H4 (cell line): ENCODE measurements around the gene RPN2. TPM values are rescaled to one million over a fixed set of nuclear protein-coding genes. Genes with fewer than 3 reads are reported as not detected.

Experiments
- DNase-seq: peaks from one replicate; pipeline ENCODE4 v3.0.0-alpha.2; 2015; ENCODE audit warnings: low spot score
- total RNA-seq: library from RNA; depleted of rRNA; stranded (reverse); fragments of >200 nt; shearing (Covaris generic); gene quantifications from 2 replicates; pipeline ENCODE4 v1.2.3, GENCODE V29; 2014

The RPN2 gene
- total RNA-seq, 1 experiment from 2014 or later: 405 TPM

DNA sequence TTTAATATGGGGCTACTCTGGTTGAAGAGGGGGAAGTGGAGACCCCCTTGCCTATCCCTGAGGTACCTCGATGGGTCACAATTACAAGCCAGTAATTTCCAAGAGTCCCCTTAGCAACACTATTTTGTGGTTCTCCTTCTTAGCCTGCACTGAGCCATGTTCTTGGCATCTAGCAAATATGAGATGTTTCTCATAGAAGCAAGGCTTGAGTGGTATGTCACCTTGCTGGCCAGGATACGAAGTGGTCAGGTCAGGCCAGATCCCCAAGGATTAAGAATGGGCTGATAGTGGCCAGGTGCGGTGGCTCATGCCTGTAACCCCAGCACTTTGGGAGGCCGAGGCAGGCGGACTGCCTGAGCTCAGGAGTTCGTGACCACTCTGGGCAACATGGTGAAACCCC, 84.6 kb downstream of the RPN2 start:
- no peak for DNase-seq

DNA sequence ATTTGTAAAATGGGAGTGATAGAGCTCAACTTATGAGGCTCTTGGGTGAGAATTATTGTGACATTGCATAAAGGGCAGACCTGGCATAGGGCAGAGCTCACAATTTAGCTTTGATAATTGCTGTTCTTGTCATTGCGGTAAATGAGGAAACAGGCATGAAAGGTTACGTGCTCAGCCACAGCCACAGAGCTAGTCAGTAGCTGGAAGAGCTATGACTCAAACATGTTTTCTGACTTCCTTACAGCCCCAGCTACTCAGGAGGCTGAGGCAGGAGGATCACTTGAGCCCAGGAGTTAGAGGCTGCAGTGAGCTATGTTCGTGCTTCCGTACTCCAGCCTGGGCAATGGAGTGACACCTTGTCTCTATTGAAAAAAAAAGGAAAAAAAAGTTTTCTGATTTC, 86.0 kb downstream of the RPN2 start:
- DNase-seq: no peak

DNA sequence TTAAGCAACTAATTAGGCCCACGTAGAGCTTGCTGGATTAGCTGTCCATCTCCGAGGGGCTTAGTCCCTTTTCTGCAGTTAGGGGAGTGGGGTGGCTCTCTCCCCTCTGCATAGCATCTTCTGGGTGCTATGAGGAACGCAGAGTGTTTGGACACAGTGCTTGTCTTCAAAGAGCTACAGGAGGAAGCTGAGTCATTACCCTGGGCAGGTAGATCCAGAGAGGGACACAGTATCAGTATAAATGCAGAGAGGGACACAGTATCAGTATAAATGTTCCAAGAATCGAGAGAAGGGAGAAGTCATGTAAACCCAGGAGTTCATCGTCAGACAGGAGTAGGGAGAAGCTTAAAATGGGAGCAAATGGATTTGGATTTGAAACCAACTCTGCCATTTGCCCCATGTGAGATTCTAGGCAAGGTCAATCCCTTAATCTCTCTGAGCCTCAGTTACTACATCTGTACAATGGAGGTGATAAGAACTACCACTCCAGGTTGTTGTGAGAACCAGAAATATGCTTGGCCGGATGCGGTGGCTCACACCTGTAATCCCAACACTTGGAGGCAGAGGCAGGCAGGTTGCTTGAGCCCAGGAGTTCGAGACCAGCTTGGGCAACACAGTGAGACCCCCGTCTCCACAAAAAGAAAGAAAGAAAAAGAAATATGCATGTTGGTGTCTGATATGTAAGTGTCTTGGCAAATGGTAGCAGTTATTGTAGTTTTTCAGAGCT, 88.0 kb downstream of the RPN2 start:
- no peak for DNase-seq

DNA sequence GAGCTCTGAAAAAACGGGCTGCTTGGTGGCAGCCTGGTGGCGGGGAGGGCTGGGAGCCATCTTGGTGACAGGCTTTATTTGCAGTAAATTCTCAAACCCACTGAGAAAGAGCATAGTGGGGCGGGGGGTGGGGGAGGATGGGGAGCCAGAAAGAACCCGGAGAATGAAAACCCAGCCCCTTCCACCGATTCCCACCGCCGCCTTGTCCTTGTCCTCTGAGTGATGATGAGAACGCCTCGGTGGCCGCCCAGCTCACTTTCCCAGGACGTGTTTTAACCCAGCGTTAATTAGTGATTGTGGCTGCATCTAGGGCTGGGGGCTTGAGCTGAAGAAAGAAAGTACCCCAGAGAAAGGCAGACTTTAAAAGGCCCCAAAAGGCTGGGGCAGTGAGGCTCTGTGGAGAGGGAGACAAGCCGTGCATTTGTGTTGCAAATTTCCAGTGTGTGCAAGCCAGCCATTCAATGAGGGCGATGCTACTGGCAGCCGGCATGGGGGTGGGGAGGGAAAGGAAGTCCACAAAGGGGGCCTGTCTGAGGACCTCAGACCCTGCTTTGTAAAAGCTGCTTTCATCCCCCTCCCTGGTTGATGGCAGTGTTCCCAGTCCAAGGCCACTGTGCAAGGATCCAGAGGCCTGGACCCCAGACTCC, 88.7 kb downstream of the RPN2 start:
- no peak for DNase-seq

DNA sequence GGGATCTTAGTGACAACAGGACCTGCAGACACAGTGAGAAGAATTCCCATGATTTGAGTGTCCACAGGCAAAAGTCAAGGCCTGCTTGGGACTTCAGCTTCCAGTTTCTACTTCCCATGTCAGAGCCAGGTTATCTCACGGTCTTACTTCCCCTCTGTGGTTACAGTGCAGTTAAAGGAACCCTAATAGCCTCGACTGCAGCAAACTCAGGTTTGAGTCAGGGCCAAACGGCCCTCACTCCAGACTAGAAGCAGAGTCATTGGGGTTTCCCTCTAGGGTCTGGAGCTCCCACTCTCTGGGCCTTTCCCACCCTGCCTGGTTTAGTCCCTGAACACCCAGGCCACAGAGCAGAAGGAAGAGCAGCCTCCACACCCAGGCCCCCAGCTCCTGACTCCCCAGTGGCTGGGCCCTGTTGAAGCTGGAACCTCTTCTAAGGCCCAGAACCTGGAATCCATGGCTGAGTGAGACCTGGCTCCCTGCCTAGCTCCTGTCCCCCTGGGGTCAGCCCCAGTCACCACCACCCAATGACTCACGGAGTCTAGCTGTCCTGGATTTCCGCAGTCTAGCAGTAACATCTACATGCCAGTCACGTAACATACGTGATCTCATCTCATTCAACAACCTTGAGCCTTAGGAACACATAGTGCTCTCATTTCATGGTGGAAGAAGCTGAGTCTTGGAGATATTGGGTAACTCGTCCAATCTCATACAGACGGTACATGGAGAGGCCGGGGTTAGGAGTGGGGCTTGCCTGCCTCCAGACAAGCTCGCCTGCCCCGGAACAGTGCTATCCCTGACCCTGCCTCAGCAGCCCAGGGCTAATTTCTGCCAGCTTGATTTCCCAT, 91.7 kb downstream of the RPN2 start:
- DNase-seq: no peak

DNA sequence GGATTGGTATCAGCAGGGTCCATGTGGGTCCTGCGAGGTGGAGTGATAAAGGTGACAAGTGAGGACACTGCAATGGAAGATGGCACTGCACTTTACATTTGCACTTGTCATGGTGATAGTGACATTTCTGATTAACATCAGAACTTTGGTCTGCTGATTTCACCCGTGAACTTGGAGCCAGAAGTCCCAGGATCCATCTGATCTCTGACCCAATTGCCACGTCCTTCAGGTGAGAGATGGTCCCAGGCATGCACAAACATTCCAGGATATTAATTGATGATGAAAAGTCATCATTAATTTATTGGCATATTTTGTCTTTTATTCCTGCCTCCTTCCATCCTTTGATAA, 92.3 kb downstream of the RPN2 start:
- no peak for DNase-seq

DNA sequence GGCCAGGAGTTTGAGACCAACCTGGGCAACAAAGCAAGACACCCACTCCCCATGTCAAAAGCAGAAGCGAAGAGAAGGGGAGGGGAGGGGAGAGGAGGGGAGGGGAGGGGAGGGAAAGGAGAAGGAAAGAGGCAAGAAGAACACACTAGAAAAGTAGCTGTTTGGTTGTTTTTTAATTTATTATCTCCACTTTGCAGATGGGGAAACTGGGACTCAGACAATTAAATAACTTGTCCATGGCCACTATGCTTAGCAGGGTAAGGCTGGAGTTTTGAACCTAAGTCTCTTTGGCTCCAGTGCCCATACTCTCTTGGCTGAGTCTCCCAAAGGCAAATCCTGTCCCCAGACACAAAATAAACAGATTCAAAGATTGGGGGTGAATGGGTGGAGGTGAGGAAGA, 94.9 kb downstream of the RPN2 start:
- DNase-seq: no peak

DNA sequence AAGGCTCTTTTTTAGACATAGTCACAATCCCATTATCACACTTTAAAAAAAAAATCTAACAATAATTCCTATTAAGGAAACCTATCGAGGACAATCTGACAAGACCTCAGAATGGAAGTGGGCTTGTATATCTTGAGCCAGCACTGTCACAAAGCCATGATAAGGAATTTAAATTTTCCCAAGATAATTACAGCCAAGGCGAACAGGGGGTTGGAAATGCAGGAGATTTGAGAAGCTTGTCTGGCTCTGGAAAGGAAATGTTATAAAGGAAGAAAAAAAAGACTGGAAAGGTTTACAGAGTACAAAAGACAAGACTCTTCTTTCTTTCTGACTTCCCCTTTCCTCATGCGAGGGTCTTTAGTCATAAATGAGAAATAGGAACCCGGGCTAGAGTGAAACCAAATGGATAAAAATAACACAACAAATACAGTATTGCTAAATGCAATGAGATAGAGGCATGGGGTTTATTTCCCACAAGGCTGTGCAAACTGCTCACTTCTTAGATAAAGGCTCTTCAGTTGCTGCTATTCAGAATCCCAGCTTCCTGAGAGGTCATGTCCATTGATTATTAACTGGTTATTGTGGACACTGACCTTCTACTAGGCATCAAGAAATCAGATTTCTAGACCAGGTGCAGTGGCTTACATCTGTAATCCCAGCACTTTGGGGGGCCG, 95.9 kb downstream of the RPN2 start:
- no peak for DNase-seq

DNA sequence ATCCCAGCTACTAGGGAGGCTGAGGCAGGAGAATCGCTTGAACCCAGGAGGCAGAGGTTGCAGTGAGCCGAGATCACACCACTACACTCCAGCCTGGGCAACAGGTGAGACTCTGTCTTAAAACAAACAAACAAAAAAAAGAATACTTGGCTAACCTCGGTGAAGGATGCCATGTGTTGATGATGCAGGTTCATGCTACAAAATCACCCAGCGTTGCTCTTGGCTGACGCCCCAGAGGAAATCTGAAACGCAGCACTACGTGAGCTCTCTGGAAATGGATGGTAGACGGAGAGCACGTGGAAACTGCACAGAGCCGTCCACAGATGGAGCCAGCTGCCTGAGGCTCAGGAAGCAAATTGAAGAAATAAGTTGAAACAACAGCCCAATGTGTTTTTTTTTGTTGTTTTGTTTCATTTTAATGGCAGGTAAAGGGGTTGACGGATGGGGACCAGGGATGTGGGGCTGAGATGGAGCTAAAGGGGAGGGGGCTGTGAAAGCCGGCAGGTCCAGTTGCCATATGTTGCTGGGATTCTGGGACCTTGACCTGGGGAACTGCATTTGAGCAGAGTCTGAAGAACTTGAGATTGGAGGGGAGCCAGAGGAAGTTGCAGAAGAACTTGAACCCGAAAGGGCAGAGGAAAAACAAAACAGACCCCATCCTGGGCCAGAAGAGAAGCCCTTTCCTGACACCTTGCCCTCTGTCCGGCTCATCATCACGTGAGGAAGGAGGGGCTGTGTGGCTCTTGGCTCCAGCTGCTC, 97.5 kb downstream of the RPN2 start:
- peak; percentile 71 for DNase-seq

DNA sequence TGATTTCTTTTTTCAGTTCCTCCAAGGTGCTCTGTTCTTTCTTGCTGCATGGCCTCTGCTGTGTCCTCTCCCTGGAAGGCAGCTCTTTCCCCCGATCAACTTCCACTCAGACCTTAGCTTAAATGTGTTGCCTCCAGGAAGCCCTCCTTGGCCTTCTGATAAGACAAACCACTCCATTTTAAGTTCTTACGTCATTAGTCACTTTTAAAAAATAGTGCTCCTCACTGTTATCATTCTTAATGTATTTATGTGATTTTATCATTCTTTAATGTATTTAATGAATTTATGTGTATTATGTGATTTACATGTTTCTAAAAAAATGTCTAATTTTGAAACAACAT, 98.1 kb downstream of the RPN2 start:
- no peak for DNase-seq

DNA sequence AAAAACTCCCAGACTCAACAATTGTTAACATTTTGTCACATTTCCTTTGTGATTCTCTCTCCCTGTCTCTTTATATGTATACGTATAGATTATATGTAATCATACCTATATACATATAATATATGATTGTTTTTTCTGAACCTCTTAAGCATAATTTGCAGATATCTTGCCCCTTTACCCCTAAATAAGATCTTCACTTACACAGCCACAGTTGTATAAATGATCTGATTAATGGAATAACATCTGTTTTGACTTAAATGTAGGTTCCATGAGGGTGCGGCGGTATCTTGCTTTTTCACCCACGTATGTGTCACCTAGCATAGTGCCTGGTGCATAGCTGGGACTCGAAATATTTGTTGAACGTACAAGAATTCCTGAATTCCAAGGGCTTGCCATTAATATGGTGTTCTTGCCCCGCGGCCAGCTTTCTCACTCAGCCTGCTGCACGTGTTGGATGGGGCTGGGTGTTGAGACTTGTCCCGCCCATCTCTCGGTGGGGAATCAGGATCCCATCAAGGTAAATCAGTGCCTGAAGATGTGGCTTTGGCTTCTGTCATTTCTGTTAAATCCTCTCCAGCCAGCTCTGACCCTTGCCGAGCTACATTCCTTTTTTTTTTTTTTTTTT, 99.9 kb downstream of the RPN2 start:
- DNase-seq: no peak

DNA sequence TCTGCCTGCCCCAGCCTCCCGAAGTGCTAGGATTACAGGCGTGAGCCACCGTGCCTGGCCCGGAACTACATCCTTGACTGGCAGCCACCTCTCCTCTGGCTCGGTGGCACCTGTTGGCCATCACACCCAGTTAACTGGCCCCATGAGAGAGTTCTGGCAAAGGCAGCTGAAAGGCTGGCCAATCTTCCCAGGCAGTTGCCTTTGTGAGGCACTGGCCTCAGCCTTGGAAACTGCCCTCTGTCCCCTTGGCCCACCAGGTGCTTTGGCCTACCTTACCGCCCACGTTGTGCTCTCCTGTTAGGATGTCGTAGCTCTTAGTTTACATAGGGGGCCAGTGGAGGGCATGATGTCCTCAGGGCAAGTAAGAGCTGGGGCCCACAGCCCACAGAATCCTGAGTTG, 100.7 kb downstream of the RPN2 start:
- DNase-seq: no peak

DNA sequence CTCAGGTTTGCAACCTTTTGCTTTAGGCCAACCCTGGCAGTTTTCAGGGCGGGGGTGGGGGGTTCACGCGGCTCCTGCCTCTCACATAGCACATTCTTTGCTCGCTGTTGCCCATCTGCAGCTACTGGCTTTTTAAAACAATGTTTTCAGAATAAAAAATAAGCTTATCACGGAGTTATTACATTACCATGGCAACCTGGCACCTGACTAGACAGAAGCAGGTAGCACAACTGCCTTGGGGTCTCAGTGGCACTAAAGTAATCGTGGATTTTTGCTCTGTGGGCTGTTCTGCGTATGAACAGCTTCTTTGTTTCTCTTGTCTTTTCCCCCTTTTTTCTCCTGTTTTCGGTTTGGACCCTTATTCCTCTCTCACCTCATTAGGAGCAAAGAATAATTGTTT, 101.3 kb downstream of the RPN2 start:
- DNase-seq: no peak

DNA sequence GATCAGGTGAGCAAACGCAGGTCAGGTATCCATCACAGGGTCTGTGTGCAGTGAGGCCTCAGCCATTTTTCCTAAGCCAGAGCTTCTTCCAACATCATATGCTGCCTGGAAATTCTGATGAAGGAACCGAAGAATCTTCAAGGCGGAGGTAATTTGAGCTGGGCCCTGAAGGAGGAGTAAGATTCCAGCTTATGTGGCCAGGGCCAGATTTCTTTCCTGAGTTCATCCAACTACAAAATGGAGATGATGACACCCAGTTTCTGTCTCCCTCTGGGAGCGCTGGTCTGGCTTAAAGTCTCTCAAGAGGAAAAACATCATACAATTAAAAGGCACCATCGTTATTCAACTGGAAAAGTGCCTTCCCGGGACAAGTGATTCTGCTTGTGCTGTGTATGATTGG, 103.4 kb downstream of the RPN2 start:
- no peak for DNase-seq

DNA sequence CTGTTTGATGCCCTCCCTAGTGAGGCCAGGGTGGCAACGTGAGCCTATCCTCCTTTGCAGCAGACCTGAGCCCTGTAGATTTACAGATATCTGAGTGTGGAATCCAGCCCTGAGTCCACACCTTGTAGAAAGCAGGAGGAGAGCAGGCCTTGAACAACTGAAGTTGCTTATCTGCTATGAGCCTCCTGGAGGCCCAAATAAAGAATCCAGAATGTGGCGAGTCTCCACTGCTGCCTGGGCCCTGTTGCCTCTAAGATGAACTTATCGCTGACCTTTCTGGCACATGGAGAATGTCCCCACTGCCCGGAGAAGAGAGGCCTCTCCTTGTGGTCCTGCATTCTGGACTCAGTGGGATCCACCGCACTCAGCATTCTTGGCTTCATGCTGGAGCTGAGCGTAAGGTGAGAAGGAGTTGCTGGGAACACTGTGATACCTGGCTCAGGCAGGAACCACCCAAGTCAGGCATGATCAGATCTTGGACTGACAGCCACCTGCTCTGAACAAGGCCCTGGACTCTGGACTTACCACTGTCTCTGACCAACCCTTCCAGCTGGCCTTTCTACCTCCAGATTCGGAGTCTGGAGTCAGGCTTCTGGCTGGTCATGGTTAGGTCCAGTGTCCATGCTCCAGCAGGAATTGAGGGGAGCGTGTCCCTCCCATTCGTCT, 104.5 kb downstream of the RPN2 start:
- DNase-seq: no peak

DNA sequence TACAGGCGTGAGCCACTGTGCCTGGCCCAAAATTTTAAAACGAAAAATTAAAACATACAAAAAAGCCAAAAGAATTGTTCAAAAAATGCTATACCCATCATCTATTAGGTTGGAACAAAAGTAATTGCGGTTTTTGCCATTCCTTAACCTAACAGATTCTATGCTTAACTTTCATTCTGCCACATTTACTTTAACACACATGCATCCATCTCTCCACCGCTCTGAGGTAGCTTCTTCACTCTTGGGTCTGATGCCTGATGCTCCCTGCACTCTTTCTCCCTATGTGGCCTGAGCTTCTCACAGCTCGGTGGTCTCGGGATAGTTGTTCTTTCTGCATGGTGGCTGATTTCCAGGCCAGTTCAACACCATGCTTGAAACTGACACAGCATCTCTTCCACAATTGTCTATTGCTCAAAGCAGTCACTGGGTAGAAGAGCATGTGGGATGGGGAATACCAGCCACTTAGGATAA, 105.6 kb downstream of the RPN2 start:
- no peak for DNase-seq

DNA sequence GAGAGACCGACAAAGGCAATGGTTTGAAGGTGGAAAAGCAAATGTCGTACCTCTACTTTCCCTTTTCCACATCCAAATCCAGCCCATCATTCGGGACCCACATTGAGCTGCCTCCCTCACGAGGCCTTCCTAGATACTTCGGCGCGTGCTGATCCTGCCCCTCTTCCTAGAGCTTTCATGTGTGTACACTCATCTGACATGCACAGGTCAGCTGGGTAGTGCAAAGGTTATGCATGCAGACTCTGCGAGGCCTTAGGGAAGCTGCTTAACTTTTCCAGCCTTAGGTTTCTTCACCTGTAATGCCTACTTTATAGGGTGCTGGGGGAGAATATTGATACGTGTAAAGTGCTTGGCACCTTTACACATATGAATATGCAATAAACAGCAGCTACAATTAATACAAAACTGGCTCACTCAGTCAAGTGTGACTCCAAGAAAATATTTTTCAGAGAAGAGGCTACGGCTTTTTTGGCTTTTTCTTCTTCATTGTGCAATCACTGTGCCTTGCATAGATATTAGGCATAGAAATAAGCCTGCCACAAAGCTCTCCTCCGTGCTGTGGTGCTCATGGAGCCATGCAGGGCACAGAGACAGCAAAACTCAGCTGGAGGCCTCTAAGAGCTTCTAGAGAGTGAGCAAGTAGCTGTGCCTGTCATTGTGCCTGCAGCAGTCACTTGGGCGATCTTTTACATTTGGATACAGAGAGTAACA, 106.7 kb downstream of the RPN2 start:
- DNase-seq: no peak

DNA sequence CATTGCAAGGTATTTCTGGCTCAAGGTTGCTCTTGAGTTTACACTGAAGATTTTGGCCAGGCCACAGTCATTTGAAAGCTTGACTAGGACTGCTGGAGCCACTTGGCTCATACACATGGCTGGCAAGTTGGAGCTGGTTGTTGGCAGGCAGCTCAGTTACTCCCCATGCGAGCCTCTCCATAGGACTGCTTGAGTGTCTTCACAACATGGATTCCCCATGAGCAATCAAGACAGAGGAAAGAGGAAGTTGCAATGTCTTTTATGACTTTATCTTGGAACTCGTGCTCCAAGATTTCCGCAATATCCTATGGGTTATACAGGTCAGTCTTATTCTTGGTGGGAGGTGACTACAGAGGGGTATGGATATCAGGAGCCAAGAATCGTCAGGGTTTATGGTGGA, 109.0 kb downstream of the RPN2 start:
- DNase-seq: no peak

DNA sequence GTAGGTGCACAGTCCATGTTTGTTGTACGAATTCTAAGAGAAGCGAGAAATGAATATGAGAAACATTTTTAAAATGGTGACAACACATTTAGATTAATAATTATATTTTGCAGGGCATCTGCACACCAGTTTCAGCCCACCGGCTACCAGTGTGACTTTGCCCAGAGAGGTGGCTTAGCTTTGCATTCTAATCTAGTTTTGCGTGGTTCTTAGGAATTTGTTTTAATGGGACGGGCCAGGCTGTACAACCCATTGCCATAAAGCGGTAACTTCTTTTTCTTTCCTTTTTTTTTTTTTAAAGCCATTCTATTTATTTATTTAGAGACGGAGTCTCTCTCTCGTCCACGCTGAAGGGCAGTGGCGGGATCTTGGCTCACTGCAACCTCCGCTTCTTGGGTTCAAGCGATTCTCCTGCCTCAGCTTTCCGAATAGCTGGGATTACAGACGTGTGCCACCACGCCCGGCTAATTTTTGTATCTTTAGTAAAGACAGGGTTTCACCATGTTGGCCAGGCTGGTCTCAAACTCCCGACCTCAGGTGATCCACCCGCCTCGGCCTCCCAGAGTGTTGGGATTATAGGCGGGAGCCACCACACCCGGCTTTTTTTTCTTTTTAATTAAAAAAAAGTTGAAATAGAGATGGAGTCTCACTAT, 111.2 kb downstream of the RPN2 start:
- no peak for DNase-seq
